Measurements from ENCODE around the gene L3MBTL4.
"Not testable (repeated sequence)": the region's sequence is repeated elsewhere in the genome, so short reads cannot be mapped to it uniquely, and the experiment has no call there.

L3MBTL4 gene

DNA sequence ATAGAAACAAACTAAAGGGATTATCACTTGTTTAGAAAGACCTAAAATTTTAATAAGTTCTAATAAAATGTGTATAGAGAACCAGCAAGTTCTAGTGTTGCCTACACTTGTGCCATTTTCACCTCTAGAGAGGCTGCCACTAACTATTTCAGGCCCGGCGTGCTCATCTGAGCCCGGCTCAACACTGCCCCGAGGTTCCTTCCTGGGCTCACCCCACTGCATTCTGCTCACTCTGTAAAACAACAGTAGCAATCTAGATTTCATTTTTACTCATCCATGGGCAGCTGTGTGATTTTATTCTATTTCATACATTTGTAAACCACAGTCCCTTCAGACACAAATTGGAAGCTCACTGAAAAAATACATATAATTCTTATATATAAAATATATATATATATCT, 253.2 kb downstream of the L3MBTL4 start:
- DNase-seq, result no peak

DNA sequence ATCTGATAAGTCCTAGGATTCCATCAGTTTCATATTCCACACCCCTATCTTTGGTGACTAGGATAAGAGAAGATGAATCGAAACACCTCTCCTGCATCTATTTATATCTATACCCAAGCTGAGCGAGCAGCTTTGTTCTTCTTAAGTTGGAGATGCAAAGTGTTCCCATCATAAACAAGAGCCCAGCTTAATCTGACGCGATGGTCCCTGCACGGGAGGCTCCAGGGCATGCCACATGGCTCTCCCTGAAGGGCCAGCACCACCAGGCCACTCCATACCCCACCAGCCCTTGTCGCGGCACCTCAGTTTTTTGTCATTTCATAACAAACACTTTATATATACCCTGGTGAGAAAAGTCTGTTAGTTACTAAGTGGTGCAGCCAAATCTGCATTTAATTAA, 255.3 kb downstream of the L3MBTL4 start:
- DNase-seq, result no peak

DNA sequence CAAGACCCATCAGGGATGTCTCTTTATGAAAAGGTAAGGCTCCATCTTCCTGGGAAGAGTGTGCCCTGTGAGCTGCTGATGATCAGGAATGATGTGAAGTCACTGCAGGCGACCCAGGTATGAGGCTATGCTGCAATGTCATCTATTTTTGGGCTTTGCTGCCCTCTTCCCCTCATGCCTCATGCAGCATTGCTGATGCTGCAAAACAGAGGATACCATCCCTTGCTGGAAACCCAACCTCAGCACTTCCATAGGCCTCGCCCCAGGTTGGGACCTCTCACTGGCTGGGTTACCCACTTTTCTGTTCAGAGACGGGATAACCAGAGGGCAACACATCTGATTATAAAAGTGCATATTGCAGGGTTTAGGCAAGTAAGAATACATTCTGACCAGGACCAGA, 255.8 kb downstream of the L3MBTL4 start:
- DNase-seq, result no peak

DNA sequence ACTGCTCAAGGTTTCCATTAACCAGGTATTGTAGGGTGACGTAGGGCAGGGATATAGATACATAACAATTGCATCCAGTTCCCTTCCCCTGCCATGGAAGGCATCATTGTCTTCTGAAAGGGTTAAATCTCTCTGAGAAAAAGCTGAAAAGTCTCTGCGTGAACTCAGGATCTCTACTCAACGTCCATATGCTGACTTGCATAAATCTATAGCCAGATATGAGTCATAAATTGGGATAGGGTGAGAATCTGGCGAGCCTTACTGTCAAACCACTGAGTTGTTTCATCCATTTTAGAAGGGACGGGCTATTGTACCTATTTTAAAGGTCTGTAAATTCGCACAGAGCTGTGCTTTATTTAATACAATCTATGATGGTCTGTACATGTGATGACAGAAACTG, 258.3 kb downstream of the L3MBTL4 start:
- DNase-seq, result no peak

DNA sequence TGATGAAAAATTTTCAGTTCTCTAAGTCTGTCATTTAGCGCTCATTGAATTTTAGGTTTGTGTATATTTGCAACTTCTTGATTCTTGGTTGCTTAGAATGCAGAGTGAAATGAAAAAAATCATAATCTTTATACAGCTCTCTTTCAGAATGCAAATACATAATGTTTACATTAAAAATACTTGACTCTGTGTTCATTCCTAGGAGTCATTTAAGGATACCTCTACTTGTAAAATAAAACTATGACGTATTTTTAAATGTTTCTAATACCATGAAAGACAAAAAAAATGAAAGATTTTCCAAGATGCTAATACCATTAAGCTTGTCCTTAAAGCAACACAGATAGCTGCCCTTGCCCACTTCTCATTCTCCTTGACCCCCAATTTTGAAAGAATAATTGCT, 259.0 kb downstream of the L3MBTL4 start:
- DNase-seq, result no peak

DNA sequence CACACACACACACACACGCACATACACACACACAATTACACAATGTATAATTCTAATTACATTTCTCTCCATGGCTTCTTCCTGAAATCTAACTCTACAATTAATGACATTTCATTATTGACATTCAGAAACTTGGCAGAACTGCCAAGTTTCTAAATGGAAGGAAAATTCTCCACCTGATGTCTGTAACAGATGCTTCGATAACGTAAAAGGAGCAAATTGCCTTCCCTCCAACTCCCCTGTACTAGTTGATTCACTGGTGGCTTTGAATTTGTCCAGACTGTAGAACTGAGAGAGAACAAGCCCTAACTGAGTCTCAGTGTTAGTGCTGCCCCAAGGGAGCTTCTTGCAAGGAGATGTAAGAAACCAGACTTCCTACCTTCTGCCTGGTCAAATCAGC, 264.3 kb downstream of the L3MBTL4 start:
- DNase-seq, result no peak

DNA sequence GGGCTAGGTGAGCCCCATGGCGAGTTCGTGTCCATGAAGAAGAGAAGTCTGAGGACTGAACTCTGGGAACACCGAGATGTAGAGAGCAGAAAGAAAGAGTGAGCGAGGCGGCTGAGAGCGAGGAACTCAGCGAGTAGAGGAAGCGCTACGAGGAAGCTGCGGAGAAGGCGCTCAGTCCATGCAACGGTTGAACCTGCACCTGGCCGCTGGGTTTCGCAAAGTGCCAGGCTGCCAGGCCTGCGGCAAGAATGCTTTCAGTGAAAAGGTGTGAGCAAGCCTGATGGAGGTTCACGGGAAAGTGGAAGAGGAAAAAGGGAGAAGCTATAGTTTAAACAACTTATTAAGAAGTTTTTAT, 268.4 kb downstream of the L3MBTL4 start:
- DNase-seq, result no peak

DNA sequence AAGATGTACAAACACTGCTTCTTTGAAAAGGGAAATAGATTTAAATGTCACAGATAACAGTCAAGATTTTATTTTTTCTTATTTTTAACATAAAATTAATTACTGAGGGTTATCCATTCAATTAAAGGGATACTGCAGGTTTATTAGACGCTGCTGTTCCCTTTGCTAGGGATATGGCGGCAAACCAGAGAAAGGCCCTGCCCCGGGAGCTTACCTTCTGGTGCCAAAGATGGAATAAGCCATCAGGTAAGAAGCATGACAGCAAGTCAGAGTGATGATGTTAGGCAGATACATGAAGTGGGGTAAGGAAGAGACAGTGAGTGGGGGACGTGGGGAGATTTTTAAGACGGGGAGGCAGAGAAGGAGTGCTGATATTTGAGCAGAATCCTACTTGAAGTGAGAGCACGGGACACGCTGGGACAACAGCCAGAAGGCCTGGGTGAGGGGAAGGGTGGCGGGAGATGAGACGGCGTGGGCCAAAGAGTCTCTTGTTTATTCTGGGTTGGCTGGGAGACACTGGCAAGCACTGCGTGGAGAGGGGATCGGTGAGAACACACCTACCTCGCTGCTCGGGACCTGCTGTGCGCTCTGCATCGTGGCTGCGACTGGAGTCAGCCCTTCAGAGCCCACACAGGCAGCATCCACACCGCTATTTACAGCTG, 268.9 kb downstream of the L3MBTL4 start:
- DNase-seq, result no peak

DNA sequence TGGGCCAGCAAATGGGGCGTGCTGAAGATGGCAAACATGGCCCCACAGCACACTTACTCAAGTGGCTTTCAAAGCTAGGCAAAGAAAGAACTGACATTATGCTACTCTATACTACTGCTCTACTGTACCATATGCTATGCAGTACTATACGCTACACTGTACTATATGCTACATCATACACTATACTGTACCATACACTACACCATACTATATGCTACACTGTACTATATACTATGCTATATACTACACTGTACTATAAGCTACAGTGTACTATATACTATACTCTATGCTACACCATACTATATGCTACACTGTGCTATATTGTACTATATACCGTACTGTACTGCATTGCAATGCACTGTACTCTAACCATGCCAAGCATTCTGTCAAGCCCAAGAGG, 275.7 kb downstream of the L3MBTL4 start:
- no peak for DNase-seq

DNA sequence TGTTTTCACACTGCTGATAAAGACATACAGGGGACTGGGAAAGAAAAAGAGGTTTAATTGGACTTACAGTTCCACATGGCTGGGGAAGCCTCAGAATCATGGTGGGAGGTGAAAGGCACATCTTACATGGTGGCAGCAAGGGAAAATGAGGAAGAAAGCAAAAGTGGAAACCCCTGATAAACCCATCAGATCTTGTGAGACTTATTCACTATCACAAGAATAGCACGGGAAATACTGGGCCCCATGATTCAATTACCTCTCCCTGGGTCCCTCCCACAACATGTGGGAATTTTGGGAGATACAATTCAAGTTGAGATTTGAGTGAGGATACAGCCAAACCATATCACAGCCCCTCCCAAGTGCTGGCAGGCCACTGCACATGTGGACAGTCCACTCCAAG, 278.8 kb downstream of the L3MBTL4 start:
- DNase-seq, result not testable (repeated sequence)

DNA sequence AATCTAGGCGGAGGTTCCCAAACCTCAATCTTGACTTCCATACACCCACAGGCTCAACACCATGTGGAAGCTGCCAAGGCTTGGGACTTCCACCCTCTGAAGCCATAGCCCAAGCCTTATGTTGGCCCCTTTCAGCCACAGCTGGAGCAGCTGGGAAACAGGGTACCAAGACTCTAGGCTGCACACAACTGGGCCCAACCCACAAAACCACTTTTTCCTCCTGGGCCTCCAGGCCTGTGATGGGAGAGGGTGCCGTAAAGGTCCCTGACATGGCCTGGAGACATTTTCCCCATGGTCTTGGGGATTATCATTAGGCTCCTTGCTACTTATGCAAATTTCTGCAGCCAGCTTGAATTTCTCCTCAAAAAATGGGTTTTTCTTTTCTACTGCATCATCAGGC, 279.7 kb downstream of the L3MBTL4 start:
- not testable (repeated sequence) for DNase-seq

DNA sequence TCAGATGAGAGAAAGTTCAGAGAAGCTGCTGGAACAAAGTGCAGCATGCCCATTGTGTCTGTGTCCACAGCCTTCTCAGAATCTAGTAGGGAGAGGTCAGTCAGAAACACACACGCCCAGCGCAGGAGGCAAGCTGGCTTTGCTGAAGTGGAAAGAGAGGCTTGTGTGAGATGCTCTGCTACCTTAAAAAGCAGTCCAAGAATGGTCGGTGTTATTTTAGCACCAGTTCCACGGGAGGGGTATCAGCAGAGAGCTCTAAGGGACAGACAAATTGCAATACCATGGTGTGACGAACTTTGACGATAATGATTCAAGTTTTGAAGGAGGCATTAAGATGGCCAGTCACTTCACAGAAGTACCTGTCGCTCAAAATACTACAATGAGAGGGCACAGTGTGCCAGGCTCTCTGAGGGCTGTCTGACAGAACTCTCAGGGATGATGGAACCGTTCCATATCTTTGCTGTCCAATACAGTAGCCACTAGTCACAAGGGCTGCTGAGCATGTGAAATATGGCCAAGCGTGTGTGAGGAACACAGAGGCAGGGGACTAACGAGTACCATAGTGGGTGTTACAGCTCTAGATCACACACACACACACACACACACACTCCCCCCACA, 281.9 kb downstream of the L3MBTL4 start:
- no peak for DNase-seq

DNA sequence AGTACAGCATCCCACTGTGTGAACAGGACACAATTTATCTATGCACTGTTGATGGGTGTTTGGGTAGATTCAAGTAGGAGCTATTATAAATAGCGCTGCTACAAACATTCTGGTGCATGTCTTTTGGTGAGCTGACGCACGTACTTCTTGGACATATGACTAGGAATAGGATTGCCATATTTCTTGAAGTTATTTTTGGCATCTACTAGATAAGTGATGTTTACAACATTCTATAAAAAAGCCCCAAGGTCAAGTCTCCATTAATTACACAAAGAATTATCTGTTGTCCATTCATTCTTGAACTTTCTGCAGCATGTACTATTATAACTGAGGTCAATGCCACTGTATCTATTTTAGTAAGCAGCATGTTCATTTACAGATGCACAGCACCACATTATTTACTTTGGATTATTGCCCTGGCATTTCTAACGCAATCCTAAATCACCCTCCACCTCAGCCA, 293.9 kb downstream of the L3MBTL4 start:
- DNase-seq, result no peak

DNA sequence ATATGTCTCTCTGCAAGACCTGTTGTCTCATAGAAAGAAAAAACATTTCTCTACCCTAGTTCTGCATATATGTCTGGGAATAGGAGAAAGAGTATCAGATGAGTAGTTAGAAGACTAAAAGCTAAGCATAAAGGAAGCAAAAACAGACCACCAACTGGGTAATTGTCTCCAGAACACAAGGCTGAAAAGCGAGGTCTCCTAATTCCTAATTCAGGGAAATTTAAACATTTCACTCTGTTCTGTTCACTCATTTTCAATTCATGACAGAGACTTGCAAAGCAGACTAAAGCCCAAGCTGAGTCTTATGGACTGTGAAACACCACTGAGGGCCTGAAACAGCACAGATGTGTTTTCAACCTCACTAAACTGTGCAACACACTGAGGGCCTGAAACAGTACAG, 294.9 kb downstream of the L3MBTL4 start:
- DNase-seq, result no peak

DNA sequence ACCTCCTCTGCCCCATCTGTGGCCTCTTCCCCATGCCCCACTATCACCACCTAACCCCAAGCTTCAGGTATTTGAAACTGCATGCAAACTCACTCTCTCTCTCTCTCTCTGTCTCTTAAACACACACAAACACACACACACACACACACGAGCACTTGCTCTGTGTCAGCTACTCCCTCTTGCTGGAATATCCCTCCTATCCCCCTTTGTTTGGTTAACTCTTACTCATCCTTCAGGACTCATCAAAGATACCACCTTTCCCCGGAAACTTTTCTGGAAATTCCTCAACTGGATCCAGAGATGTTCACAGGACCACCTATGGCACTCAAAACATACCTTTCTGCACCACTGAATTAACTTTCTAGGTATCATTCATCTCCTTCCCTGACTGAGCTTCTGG, 296.6 kb downstream of the L3MBTL4 start:
- DNase-seq, result no peak

DNA sequence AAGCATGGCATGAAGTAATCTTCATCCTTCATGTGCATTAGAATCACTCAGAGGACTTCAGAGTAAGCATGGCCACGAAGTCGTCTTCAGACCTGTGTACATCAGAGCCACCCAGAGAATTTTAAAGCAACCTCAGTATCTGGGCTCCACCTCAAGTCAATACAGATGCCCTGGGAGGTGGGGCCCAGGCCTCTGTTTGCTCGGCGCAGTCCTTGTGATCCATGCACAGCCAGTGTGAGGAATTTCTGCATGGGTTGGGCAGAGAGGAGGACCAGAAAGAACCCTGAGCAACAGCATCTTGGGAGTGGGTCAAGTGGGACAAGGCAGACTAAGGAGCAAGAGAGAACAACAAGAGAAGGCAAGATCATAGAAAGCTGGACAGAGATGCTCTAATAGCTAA, 299.0 kb downstream of the L3MBTL4 start:
- DNase-seq, result no peak

DNA sequence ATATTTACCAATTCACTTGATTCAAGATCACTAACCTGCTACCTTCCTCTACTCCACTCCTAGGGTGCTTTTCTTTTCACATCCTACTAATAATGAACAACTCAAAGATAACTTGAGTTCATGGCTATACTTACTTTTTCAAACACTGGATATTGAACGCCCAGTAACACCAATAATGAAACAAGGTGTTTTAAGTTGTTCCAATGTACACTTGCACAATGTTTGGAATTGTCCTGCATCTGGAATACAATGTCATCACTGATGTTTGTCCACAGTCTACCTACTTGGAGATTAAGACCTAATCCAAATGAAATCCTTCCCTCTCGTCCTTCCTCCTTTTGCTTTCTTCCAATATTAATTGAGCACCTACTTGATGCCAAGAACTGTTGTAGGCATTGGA, 301.1 kb downstream of the L3MBTL4 start:
- no peak for DNase-seq

DNA sequence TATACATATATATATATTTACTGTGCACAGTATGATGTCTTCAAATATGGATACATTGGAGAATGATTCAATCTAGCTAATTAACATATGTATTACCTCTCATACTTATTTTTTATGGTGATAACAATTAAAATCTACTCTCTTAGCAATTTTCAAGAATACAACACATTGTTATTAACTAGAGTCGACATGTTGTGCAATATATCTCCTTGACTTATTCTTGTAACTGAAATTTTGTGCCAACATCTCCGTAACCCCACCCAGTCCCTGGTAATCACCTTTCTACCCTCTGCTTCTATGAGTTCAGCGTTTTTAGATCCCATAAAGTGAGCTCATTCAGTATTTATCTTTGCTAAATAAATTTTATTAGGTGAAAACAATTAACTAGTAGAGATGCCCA, 303.0 kb downstream of the L3MBTL4 start:
- DNase-seq, result no peak

DNA sequence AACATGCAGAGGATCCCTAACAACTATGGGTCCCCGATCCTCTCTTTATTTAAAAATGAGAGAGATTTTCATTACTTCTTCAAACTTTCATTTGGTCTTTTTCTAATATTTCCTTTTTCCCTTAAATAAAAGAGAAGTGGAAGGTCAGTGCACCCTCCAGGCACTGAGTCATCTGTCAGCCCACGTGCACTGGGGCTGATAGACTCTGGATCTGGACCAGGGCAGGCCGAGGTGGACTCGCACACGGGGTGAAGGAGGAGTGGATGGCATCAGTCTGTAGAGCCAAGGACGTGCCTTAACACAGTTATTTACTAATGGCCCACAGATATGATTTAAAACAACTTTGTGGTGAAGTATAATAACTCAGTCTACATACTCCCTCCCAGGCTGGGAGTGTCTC, 305.0 kb downstream of the L3MBTL4 start:
- no peak for DNase-seq

DNA sequence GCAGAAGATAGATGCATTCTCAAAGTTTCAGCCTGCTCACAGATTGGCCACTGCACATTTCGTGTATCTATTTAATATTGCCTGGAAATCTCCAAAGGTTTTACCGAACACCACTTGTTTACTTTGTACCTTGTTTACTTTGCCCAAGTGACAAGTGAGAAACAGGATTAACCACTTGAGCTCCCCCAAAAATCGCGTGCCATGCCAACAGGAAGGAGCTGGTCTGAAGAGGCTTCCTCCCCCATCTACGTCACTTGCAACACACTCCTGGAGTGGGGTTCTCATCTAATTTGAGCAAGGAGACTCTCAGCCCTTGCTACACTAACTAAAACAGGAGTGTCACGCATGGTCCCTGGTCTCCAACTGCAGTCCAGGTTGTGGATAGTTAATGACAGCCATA, 306.9 kb downstream of the L3MBTL4 start:
- no peak for DNase-seq

DNA sequence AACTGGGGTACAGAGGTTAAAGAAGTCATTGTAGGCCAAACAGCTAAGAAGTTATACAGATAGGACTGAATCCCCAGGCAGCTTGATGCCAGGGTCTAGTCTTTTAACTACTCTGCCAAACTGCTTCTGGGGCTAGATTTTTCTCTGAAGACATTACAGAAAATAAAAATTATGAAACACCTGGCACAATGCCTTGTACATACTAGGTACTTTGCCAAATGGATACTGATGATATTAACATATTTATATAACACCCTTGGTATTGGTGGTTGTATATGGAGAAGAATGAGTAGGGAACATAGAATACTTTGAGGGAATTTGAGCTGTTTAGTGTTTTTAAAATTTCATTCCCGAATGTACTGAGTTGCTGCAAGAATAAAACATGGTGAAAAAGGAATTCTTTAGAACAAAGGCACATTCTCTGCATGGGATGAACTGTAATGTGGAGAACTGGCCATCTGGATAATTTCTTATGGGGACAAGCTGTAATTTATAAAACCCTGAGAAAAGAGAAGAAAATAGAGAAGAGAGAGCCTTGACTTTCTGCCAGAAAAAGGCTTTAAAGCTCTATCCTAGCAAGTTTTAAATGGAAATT, 308.5 kb downstream of the L3MBTL4 start:
- DNase-seq, result no peak

DNA sequence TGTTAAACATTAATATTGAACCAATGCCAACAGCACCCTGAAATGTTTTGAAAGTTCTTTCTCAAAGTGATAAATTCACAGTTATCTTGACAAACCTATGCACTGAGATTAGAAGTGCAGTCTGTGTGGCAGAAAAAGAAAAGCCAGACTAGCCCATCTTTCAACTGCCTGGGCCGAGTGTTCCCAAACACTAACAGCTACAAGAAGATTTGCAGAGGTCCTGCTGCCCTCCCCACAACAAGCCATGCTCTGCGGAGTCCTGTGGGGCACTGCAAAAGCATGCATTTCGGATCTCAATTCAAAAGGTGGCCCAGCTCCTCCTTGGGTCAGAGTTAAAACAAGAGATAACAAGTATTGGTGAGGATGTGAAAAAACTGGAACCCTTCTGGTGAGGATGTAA, 311.0 kb downstream of the L3MBTL4 start:
- DNase-seq, result no peak

DNA sequence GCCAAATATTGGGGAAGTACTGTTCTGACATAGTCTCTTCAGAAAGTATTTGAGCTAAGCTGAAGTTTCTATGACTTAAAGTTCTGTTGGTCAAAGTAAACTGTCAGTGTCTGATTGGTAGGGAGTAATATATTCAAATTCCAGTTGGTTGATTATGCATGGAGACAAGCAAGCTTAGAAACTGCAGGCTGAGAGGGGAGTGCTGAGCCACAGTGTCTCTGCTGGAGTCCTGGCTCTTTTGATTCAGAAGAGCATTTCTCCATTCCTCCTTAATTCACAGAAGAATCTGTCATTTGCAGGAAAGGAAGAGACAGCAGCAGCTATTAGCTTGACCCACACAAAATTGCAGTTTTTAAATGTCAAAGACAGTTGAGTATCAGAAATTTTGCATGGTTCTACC, 318.0 kb downstream of the L3MBTL4 start:
- DNase-seq, result no peak

DNA sequence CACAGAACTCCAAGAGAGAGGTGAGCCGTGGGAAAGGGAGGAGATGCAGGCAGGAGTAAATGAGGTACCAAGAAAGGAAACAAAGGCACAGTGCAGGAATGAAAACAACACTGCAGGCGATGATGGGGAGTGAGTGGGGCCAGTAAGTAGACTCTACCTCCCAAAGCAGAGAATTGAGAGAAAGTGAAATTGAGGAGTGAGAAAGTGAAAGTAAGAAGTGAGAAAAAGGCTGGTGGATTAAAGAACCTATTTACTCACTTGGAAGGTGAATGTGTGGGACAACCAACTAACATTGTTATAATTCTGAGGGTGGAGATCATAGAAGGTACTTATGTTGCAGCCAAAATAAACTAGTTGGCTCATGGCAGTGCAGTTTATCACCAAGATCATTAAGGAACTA, 326.3 kb downstream of the L3MBTL4 start:
- DNase-seq, result no peak

DNA sequence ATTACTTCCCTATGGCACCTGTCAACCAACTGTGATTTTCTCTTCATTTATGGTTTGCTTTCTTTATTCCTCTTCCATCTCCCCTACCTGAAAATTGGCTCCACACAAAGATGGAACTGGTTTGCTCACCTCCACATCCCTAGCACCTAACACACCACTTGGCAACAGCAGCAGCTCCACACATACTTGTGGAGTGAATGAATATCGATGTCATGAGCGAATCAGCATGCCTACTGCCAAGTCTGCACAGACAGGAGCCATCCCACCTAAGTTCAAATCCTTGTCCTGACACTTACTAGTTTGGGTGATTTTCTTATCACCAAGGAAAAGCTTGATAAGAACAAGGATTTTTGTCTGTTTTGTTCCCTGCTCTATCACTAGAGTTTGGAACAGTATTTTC, 328.0 kb downstream of the L3MBTL4 start:
- no peak for DNase-seq
